Heart right ventricle (tissue), 16 donors: ENCODE results near the gene LRRN4CL. TPM values are rescaled to one million over a fixed set of nuclear protein-coding genes. Genes with fewer than 3 reads are reported as not detected.
"Not testable (repeated sequence)": the region's sequence is repeated elsewhere in the genome, so short reads cannot be mapped to it uniquely, and the experiment has no call there.

ENCODE experiments used
- ATAC-seq, 8 donors: fragments of 200-7000 bp; cut with Tn5 transposase; one replicate each; pipeline ENCODE4 v1.9.1; 2020; ENCODE audit warnings: mild to moderate bottlenecking in 8 of 8, moderate library complexity in 8 of 8, moderate number of reproducible peaks in 1 of 8
- DNase-seq, 2 donors: peaks; one replicate each; pipeline ENCODE4 v3.0.0-alpha.2; 2020
- H3K27ac ChIP-seq, 10 donors: fragments of 200-600 bp; sonication (generic) in 2 of 10; one replicate each; pipeline versions ENCODE4 v1.5.0 to v1.8.0; 2020 to 2022; ENCODE audit warnings: mild to moderate bottlenecking in 3 of 10
- H3K27me3 ChIP-seq, 7 donors: fragments of 200-600 bp; one replicate each; pipeline ENCODE4 v1.8.0; 2021 to 2022; ENCODE audit warnings: mild to moderate bottlenecking in 2 of 7
- H3K36me3 ChIP-seq, 9 donors: fragments of 200-600 bp; sonication (generic) in 1 of 9; one replicate each; pipeline versions ENCODE4 v1.5.0 to v1.8.0; 2020 to 2022; ENCODE audit warnings: mild to moderate bottlenecking in 2 of 9
- H3K4me1 ChIP-seq, 9 donors: fragments of 200-600 bp; sonication (generic) in 1 of 9; one replicate each; pipeline versions ENCODE4 v1.5.0 to v1.8.0; 2020 to 2022; ENCODE audit warnings: mild to moderate bottlenecking in 4 of 9
- H3K4me3 ChIP-seq, 10 donors: fragments of 200-600 bp; sonication (generic) in 2 of 10; one replicate each; pipeline versions ENCODE4 v1.5.0 to v1.8.0; 2020 to 2022; ENCODE audit warnings: mild to moderate bottlenecking in 7 of 10, moderate library complexity in 2 of 10
- H3K9me3 ChIP-seq, 11 donors: fragments of 200-600 bp in 10 of 11; sonication (generic) in 2 of 11; one replicate each; pipeline versions ENCODE4 v1.5.0 to v1.8.0; 2013 to 2022; ENCODE audit warnings: mild to moderate bottlenecking in 2 of 11, control low read depth in 1 of 11, moderate library complexity in 1 of 11
- WGBS, 2 donors: extraction: QIAGEN DNeasy Blood & Tissue Kit; methylation state at CpG; one replicate each; pipeline ENCODE4 v1.1.7; 2013; ENCODE audit warnings: inconsistent platforms in 1 of 2; 5-methylcytosine and 5-hydroxymethylcytosine counted together
- intact Hi-C, 10 donors: fragments of 100-400 bp; cut with DNase I; formaldehyde crosslinking; loops; one replicate each; pipeline versions ENCODE4 v1.11.1 to v1.14.2; 2022
- polyA plus RNA-seq, 2 donors: library from polyadenylated mRNA; stranded (reverse); fragments of 200-250 nt; gene quantifications; one replicate each; pipeline ENCODE4 v1.2.3, GENCODE V29; 2013
- total RNA-seq, 10 donors: library from RNA; stranded (reverse); fragmentation: NEBNext Ultra II Directional in 3 of 10; extraction: Animal tissue kit (Norgen Biotek cat#: 25700) in 3 of 10; gene quantifications; one replicate each; pipeline versions ENCODE4 v1.2.1 to v1.2.4, GENCODE V29; 2021 to 2023
- TF ChIP-seq, protein P1 (sequence below), 9 donors: fragments of 200-600 bp; sonication (generic) in 2 of 9; IDR thresholded peaks; one replicate each; pipeline versions ENCODE4 v1.5.0 to v1.8.0; 2021 to 2022; ENCODE audit warnings: antibody characterized with exemption in 9 of 9, mild to moderate bottlenecking in 5 of 9, moderate library complexity in 1 of 9
- donor health status: Arrhythmogenic right ventricular cardiomyopathy.
- donor health status: ischemic (EF 13 %, LVEDD 7.1; RV severe dilation, severe dysfunction).
- donor health status: healthy with polysubstance abuse.
- donor health status: DM: no; HTN: yes; CAD: no.
- donor health status: DM: no; HTN: no; CAD: no.
- donor health status: ischemic (EF 25% LVEDD 6.9; RV normal size, moderate dysfunction).
- donor health status: ischemic (EF 25% LVEDD 5.7; RV mildly dilated, moderate dysfunction).
- donor health status: healthy.
- donor health status: DM: yes; HTN: yes; CAD: no.
- donor health status: Ischemic cardiomyopathy.
- donor health status: ischemic (EF 35%, LVEDD 5.7; RV mildly dilated, moderate dysfunction).
- donor health status: nonischemic (EF 11% LVEDD 7.7; RV severe dilation, severe dysfunction).
- donor health status: DM: yes; HTN: yes; CAD: no.
- donor health status: PGD.
- donor health status: ischemic (EF 29% LVEDD 5.4; RV normal size, mild dysfunction).
- donor health status: nonischemic (EF 23%, LVEDD 6.1; RV moderate dilation, normal function).

The LRRN4CL gene
- total and polyA plus RNA-seq, 12 donors, result 1.9 to 9.5 (median 2.6) TPM

DNA sequence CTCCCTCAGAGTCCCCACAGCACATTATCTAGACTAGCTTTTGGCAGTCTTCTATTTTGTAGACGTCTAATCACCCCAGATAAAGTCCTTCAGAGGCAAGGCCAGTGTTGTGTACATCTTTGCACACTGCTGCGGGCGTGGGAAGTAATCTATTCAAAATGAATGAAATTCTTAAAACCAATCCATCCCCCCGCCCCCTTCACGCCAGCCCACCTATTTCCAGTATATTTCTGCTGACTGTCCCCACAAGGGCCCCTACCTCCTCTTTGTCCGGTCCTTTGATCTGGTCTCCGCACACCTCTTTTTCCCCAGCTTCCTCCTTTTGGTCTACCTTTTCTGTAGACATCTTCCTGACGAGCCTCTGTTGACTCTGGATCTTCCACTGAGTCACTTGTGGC is 17.5 kb upstream of the LRRN4CL start:
- ATAC-seq (no peak), DNase-seq (no peak)
- TF ChIP-seq, protein P1, sequence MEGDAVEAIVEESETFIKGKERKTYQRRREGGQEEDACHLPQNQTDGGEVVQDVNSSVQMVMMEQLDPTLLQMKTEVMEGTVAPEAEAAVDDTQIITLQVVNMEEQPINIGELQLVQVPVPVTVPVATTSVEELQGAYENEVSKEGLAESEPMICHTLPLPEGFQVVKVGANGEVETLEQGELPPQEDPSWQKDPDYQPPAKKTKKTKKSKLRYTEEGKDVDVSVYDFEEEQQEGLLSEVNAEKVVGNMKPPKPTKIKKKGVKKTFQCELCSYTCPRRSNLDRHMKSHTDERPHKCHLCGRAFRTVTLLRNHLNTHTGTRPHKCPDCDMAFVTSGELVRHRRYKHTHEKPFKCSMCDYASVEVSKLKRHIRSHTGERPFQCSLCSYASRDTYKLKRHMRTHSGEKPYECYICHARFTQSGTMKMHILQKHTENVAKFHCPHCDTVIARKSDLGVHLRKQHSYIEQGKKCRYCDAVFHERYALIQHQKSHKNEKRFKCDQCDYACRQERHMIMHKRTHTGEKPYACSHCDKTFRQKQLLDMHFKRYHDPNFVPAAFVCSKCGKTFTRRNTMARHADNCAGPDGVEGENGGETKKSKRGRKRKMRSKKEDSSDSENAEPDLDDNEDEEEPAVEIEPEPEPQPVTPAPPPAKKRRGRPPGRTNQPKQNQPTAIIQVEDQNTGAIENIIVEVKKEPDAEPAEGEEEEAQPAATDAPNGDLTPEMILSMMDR (IDR thresholded peaks at IDR 0.05), result no peak
- Histone ChIP-seq H3K36me3 (peaks cover 0 to 26% (median 0%) of the 10 kb centered on the region in 9 donors), H3K27me3 (no peaks in the 10 kb centered on the region), H3K4me1 (peaks cover 23 to 61% (median 40%) of the 10 kb centered on the region in 9 donors), H3K9me3 (no peaks in the 10 kb centered on the region), H3K27ac (peak overlapping the region; percentile 63 to 91 (median 81)), H3K4me3 (peak overlapping the region; percentile 42 to 90 (median 72))
- intact Hi-C loops, result loop anchor here in 3 of 10 donors (5.0 kb wide), 3 partner anchors 35 to 135 kb away; partner anchors contain the start of genes LBHD1 (in 2 of the 3), UQCC3 (in 2 of the 3), C11orf98 (in 1 of the 3) and CSKMT (in 1 of the 3)
- 76 to 81% methylated on average over 8 of the region's 8 CpGs for WGBS, 2 donors

DNA sequence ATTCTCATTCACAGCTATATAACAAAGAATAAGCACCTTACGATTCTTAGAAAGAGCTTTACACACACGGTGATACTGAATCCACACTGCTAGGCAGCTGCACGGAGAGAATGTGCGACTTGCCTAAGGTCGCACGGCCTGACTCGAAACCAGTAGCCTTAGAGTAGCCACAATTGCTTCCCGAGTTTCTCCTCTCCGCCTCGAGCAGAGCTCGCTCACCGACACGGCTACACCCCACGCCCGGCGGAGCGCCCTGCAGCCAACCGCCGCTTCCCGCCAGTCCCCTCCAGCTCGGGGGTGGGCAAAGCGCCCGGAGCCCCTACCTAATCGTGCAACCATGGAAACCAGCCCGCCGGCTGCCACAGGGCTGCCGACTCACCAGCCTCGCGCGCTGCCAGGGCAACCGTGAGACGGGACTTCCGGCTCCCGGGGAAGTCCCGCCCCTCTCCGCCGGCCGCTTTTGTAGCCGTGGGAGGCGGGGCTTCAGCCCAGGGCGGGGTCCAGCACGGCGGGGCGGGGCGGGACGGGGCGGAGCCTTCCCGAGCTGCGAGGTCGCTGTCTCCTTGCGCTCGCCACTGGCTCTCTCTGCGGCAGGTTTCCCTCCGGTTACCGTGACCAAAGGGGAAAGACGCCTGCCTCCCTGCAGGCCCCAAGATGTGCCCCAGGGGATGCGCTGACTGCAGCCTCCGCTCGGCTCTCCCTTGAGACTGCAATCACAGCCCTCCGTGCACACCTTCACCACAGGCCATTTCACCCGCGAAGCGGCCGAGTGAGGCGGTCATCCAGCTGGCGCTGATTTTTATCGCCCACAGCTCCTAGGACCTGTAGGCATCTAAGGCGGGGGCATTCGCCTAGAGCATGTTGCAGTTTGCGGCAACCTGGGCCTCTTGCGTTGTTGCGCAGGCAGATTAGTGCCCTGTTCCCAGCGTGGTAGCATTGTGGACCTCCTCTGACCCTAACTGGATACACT is 16.8 kb upstream of the LRRN4CL start:
- intact Hi-C loops, result loop anchor here in 3 of 10 donors (5.0 kb wide), 3 partner anchors 34 to 136 kb away; partner anchors contain the start of genes LBHD1 (in 2 of the 3), UQCC3 (in 2 of the 3), C11orf98 (in 1 of the 3) and CSKMT (in 1 of the 3)
- Histone ChIP-seq H3K27me3 (no peaks in the 10 kb centered on the region), H3K27ac (peak overlapping the region; percentile 63 to 91 (median 81)), H3K4me1 (peaks cover 23 to 61% (median 40%) of the 10 kb centered on the region in 9 donors), H3K9me3 (no peaks in the 10 kb centered on the region), H3K36me3 (peaks cover 0 to 25% (median 7%) of the 10 kb centered on the region in 9 donors), H3K4me3 (peak overlapping the region; percentile 42 to 90 (median 72))
- peak; percentile 85 to 90 (median 88) for ATAC-seq
- 3 to 4% methylated on average over 70 to 73 of the region's 73 CpGs for WGBS, 2 donors
- TF ChIP-seq, protein P1 (IDR thresholded peaks at IDR 0.05), result no peak
- peak; percentile 93 to 96 for DNase-seq

DNA sequence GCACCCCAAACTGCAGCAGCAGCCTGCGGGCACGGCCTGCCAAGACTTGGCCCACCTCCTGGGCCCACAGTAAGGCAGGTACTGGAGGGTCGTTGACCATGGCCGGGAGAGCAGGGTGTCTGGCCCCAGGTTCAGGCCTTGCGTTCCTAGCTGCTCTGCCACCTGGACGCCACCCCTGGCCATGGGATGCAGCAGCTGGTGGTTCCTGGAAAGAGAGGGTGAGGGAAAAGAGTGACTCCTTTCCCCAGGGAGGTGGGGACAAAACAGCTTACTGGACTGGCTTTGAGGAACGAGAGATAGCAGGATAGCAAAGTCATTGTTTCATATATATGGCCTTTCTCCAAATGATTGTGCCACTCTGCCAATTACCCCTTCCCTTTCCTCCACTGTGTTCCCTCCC is 16.1 kb upstream of the LRRN4CL start:
- DNase-seq, result no peak
- Histone ChIP-seq H3K4me3 (peak overlapping the region in 9 of 10 donors; percentile 55 to 90 (median 73)), H3K27ac (peak overlapping the region in 9 of 10 donors; percentile 70 to 91 (median 84)), H3K27me3 (no peaks in the 10 kb centered on the region), H3K4me1 (peaks cover 23 to 57% (median 39%) of the 10 kb centered on the region in 9 donors), H3K36me3 (peaks cover 0 to 25% (median 11%) of the 10 kb centered on the region in 9 donors), H3K9me3 (no peaks in the 10 kb centered on the region)
- no peak for ATAC-seq
- TF ChIP-seq, protein P1 (IDR thresholded peaks at IDR 0.05), result no peak
- intact Hi-C loops, result loop anchor here in 3 of 10 donors (5.0 kb wide), 3 partner anchors 33 to 137 kb away; partner anchors contain the start of genes LBHD1 (in 2 of the 3), UQCC3 (in 2 of the 3), C11orf98 (in 1 of the 3) and CSKMT (in 1 of the 3)
- WGBS, 2 donors, result 51 to 62% methylated on average over 7 of the region's 7 CpGs

DNA sequence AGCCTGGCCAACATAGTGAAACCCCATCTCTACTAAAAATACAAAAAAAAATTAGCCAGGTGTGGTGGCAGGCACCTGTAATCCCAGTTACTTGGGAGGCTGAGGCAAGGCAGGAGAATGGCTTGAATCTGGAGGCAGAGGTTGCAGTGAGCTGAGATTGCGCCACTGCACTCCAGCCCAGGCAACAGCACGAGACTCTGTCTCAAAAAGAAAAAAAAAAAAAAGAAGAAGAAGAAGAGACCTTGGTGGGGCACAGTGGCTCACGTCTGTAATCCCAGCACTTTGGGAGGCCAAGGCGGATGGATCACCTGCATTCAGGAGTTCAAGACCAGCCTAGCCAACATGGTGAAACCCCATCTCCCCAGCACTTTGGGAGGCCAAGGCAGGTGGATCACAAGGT is 14.6 kb upstream of the LRRN4CL start:
- H3K9me3 ChIP-seq, DNase-seq, H3K27ac ChIP-seq, intact Hi-C loops, ATAC-seq, H3K27me3 ChIP-seq, H3K4me3 ChIP-seq: not testable (repeated sequence)
- H3K36me3 ChIP-seq, result peaks cover 0 to 35% (median 11%) of the 10 kb centered on the region in 9 donors
- 81 to 98% methylated on average over 4 of the region's 4 CpGs for WGBS, 2 donors
- peaks cover 17 to 47% (median 30%) of the 10 kb centered on the region in 9 donors for H3K4me1 ChIP-seq
